ENCODE results near the gene MED16.
"Not testable (repeated sequence)": the region's sequence is repeated elsewhere in the genome, so short reads cannot be mapped to it uniquely, and the experiment has no call there.

Gene MED16

GRCh38 chr19:843836-844545, 49.0 kb downstream of the MED16 start:
- no peaks in the 10 kb centered on the region for H3K4me1 ChIP-seq (ENCODE audit: insufficient read depth, low read length)
- peak overlapping the region; percentile 45; the same call in 1 of the 2 replicates for H3K9ac ChIP-seq (ENCODE audit: low read depth, low read length)
- H3K36me3 ChIP-seq (ENCODE audit: insufficient read depth, low read length), result no peaks in the 10 kb centered on the region
- H3K9me3 ChIP-seq (ENCODE audit: control insufficient read depth, insufficient read depth, low read length), result no peaks in the 10 kb centered on the region

GRCh38 chr19:843180-843835, 49.7 kb downstream of the MED16 start:
- no peaks in the 10 kb centered on the region for H3K4me1 ChIP-seq (ENCODE audit: insufficient read depth, low read length)
- no peaks in the 10 kb centered on the region for H3K9me3 ChIP-seq (ENCODE audit: control insufficient read depth, insufficient read depth, low read length)
- H3K9ac ChIP-seq (ENCODE audit: low read depth, low read length), result peak overlapping the region; percentile 45; the same call in 1 of the 2 replicates
- H3K36me3 ChIP-seq (ENCODE audit: insufficient read depth, low read length), result no peaks in the 10 kb centered on the region

DNA sequence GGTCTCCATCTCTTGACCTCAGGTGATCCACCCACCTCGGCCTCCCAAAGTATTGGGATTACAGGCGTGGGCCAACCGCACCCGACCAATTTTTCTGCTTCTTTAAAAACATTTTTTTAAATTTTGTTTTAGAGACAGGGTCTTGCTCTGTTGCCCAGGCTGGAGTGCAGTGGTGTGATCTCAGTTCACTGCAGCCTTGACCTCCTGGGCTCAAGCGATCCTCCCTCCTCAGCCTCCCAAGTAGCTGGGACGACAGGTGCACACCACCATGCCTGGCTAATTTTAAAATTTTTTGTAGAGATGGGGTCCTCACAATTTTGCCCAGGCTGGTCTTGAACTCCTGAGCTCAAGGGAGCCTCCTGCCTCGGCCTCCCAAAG, 50.2 kb downstream of the MED16 start:
- not testable (repeated sequence) for H3K4me1 ChIP-seq (ENCODE audit: insufficient read depth, low read length); H3K36me3 ChIP-seq (ENCODE audit: insufficient read depth, low read length)

DNA sequence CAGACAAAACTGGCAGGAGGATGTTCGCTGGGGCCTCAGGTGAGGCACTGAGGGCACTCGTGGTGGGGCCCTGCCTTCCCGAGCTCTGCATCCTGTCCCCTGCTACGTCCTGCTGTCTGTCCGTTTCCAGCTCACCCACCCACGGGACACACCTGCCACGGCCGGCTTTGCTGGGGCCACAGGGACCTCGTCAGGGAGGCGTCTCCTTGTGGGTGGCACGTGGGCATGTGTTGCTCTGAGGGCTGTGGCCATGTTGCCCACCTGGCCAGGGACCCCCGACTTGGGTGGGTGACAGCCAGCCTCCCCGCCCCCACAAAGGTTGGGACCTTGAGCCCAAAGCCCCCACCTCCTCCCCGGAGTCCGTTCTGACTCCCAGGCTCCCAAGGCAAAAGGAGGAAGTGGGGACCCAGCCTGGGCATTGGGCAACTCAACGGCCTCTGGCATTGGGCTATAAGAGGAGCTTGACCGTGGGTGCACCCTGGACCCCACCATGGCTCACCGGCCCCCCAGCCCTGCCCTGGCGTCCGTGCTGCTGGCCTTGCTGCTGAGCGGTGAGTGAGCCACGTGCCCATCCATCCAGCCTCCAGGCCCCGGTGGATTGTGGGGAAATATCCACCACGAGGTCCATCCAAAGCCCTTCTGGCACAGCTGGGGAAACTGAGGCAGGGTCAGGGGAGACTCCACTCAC, 52.3 kb downstream of the MED16 start, which contains the start of gene PRTN3:
PRTN3 (plus strand) TSS at position 481 of the 688 bp plus-strand sequence; CDS start at position 491, 10 bp downstream.
- Histone ChIP-seq H3K9ac (ENCODE audit: low read depth, low read length) (no peak within 1 kb of the TSS), H3K9me3 (ENCODE audit: control insufficient read depth, insufficient read depth, low read length) (no peaks in the 10 kb centered on the region), H3K36me3 (ENCODE audit: insufficient read depth, low read length) (no peaks in the 10 kb centered on the region), H3K4me1 (ENCODE audit: insufficient read depth, low read length) (no peaks in the 10 kb centered on the region)

More for the DNA sequence above, 50.2 kb downstream of the MED16 start:
- not testable (repeated sequence) for H3K9me3 ChIP-seq (ENCODE audit: control insufficient read depth, insufficient read depth, low read length)
- peak overlapping the region; percentile 45; the same call in 1 of the 2 replicates for H3K9ac ChIP-seq (ENCODE audit: low read depth, low read length)

DNA sequence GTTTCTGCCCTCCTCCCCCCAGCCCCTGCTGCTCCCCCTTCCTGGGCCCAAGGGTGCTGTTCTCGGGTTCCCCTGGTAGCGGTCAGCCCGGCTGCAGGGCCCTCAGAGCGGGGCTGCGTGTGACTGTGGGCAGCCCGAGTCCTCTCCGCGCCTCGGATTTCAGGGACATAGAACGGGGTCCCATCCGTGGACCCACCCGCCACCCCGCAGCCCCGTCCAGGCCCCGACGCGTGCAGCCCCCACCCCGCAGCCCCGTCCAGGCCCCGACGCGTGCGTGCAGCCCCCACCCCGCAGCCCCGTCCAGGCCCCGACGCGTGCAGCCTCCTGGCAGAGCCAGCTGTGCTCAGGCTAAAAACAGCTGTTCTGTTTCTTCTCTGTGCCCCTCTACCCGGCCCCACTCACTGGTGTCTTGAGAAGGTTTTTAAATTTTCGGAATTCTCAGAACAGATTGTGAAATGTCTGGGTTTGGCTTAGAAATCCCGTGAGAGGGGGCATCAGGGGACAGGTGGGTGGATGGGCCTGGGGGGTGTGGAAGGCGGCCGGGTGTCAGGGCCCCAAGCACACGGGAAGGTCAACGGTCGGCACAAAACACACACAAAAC, 57.7 kb downstream of the MED16 start:
- H3K4me1 ChIP-seq (ENCODE audit: insufficient read depth, low read length), result no peaks in the 10 kb centered on the region
- H3K36me3 ChIP-seq (ENCODE audit: insufficient read depth, low read length), result no peaks in the 10 kb centered on the region
- no peak overlapping the region for H3K9ac ChIP-seq (ENCODE audit: low read depth, low read length)
- H3K9me3 ChIP-seq (ENCODE audit: control insufficient read depth, insufficient read depth, low read length), result no peaks in the 10 kb centered on the region

DNA sequence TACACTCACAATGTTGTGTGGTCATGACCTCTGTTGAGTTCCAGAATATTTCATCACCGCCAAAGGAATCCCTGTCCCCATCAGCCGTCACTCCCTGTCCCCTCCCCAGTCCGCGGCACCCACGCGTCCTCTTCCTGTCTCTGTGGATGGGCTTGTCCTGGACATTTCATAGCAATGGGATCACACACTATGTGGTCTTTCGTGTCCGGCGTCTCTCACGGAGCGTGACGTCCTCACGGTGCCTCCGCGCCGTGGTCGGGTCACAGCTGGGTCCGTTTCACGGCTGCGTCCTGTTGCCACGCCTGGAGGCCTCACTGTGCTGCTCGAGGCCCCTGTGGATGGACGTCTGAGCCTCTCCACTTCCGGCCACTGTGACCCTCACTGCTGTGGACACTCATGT, 58.8 kb downstream of the MED16 start:
- Histone ChIP-seq H3K4me1 (ENCODE audit: insufficient read depth, low read length) (no peaks in the 10 kb centered on the region), H3K9ac (ENCODE audit: low read depth, low read length) (no peak overlapping the region), H3K36me3 (ENCODE audit: insufficient read depth, low read length) (no peaks in the 10 kb centered on the region), H3K9me3 (ENCODE audit: control insufficient read depth, insufficient read depth, low read length) (no peaks in the 10 kb centered on the region)

- Histone ChIP-seq H3K9ac (ENCODE audit: low read depth, low read length) (no peak overlapping the region), H3K36me3 (ENCODE audit: insufficient read depth, low read length) (no peaks in the 10 kb centered on the region), H3K4me1 (ENCODE audit: insufficient read depth, low read length) (no peaks in the 10 kb centered on the region)
Measured at GRCh38 chr19:831407-832369, 61.3 kb downstream of the MED16 start.

DNA sequence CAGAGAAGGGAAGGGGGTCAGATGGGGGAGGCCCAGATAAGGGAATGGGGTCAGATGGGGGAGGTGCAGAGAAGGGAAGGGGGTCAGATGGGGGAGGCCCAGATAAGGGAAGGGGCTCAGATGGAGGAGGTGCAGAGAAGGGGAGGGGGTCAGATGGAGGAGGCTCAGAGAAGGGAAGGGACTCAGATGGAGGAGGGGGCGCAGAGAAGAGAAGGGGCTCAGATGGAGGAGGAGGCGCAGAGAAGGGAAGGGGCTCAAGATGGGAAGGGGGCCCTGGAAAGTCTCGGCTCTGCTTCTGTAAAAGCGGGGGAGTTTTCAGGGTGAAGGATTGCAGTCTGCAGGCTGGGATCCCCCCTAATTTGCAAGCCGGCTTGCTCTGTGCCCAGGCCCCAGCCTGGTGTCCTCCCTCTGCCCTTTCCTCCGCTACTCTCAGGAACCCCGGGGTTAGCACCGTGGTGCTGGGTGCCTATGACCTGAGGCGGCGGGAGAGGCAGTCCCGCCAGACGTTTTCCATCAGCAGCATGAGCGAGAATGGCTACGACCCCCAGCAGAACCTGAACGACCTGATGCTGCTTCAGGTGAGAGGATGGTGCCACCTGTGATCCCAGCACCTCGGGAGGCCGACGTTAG, 63.7 kb downstream of the MED16 start:
- Histone ChIP-seq H3K9ac (ENCODE audit: low read depth, low read length) (no peak overlapping the region), H3K36me3 (ENCODE audit: insufficient read depth, low read length) (no peaks in the 10 kb centered on the region), H3K4me1 (ENCODE audit: insufficient read depth, low read length) (no peaks in the 10 kb centered on the region), H3K9me3 (ENCODE audit: control insufficient read depth, insufficient read depth, low read length) (no peaks in the 10 kb centered on the region)

More at GRCh38 chr19:831407-832369, 61.3 kb downstream of the MED16 start:
- no peaks in the 10 kb centered on the region for H3K9me3 ChIP-seq (ENCODE audit: control insufficient read depth, insufficient read depth, low read length)

DNA sequence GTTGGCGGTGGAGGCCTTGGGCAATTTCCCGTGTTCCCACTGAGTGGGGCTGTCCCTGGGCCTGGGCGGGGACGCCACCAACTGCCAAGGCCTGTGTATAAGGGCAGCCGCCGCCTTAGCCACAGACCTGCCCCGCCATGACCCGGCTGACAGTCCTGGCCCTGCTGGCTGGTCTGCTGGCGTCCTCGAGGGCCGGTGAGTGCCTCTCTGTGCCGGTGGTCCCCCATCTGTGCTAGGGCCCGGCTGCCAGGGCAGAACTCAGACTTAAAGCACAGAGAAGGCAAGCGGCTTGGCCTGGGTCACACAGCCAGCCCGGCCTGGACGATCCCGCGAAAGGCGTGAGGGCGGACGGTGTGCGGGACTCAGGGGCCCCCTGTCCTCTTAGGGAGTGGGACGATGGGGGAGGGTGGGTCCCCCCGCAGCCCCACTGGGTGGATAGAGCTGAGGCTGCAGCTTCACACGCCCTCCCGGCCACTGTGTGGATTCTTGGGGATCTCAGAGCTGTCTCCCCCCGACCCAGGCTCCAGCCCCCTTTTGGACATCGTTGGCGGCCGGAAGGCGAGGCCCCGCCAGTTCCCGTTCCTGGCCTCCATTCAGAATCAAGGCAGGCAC, 65.2 kb downstream of the MED16 start, which contains the start of gene AZU1:
AZU1 (plus strand) TSS at position 128 of the 612 bp plus-strand sequence; CDS start at position 138, 10 bp downstream.
- no peaks in the 10 kb centered on the region; the same call in 1 of the 2 replicates for H3K4me1 ChIP-seq (ENCODE audit: insufficient read depth, low read length)
- H3K9ac ChIP-seq (ENCODE audit: low read depth, low read length), result no peak within 1 kb of the TSS
- no peaks in the 10 kb centered on the region for H3K9me3 ChIP-seq (ENCODE audit: control insufficient read depth, insufficient read depth, low read length)

DNA sequence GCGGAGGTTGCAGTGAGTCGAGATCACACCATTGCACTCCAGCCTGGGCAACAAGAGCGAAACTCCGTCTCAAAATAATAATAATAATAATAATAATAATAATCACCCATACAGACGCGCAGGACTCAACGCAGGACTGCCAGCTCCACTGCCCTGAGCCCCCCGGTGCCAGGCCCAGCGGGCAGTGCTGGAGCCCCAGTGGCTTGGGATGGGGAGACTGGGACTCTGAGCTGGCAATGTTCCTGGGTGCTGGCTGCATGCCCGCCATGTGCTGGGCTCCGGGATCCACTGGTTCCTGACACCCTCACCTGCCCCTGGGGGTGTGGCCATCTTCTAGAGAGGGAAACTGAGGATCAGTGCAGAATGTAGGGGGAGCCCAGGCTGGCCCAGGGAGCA, 65.7 kb downstream of the MED16 start:
- H3K36me3 ChIP-seq (ENCODE audit: insufficient read depth, low read length), result no peaks in the 10 kb centered on the region
- H3K4me1 ChIP-seq (ENCODE audit: insufficient read depth, low read length), result no peaks in the 10 kb centered on the region; the same call in 1 of the 2 replicates
- H3K9ac ChIP-seq (ENCODE audit: low read depth, low read length), result no peak overlapping the region
- no peaks in the 10 kb centered on the region for H3K9me3 ChIP-seq (ENCODE audit: control insufficient read depth, insufficient read depth, low read length)

More for the DNA sequence above, 65.2 kb downstream of the MED16 start, which contains the start of gene AZU1:
- no peaks in the 10 kb centered on the region for H3K36me3 ChIP-seq (ENCODE audit: insufficient read depth, low read length)

- Histone ChIP-seq H3K9ac (ENCODE audit: low read depth, low read length) (no peak overlapping the region), H3K4me1 (ENCODE audit: insufficient read depth, low read length) (no peaks in the 10 kb centered on the region; the same call in 1 of the 2 replicates), H3K9me3 (ENCODE audit: control insufficient read depth, insufficient read depth, low read length) (no peaks in the 10 kb centered on the region), H3K36me3 (ENCODE audit: insufficient read depth, low read length) (no peaks in the 10 kb centered on the region)
Measured at GRCh38 chr19:825897-826644, 66.9 kb downstream of the MED16 start.

GRCh38 chr19:824885-825284, 68.1 kb downstream of the MED16 start:
- H3K36me3 ChIP-seq (ENCODE audit: insufficient read depth, low read length), result no peaks in the 10 kb centered on the region
- H3K9ac ChIP-seq (ENCODE audit: low read depth, low read length), result no peak overlapping the region
- H3K9me3 ChIP-seq (ENCODE audit: control insufficient read depth, insufficient read depth, low read length), result no peaks in the 10 kb centered on the region
- H3K4me1 ChIP-seq (ENCODE audit: insufficient read depth, low read length), result no peaks in the 10 kb centered on the region; the same call in 1 of the 2 replicates
